GM21381 (cell line): Measurements from ENCODE around the gene DES.
"Not testable (repeated sequence)": the region's sequence is repeated elsewhere in the genome, so short reads cannot be mapped to it uniquely, and the experiment has no call there.

Source experiments
- ATAC-seq: cut with Tn5 transposase; IDR thresholded peaks from one replicate; pipeline ENCODE4 v1.9.1; 2021; ENCODE audit warnings: mild to moderate bottlenecking, moderate library complexity; ENCODE audit not compliant: unreplicated experiment

The DES gene

DNA sequence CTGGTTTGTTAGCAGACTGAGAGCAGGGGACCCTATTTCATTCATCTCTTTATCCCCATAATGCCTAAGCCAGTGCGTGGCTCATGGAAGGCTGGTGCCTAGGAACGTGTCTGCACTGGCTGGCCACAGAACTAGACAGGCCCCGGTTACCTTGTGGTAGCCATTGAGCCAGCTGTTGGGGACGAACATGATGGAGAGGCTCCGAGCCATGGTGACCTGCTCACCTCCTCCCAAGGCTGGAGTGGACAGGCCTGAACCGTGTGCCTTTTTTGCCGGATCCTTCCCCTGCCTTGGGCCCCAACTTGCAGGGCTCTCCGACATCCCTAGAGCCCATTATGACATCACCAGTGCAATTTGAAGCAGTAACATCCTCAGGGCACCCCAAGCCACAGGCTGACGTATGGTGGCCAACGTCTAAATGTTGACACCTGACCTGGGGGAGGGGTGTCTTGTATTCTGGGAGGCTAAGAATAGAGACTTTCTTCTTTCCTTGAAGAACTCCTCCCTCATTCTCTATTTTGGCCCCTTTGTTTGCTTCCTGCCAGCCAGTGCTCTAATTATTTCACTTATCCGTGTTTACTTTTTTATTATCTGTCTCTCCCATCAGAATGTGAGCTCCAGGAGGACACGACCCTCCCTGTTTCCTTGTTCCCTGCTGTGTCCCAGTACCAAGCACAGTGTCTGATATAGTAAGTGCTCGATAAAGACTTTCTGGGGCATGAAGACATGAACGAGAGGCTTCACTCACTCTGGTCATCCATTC, 18.3 kb upstream of the DES start:
- ATAC-seq: no peak

DNA sequence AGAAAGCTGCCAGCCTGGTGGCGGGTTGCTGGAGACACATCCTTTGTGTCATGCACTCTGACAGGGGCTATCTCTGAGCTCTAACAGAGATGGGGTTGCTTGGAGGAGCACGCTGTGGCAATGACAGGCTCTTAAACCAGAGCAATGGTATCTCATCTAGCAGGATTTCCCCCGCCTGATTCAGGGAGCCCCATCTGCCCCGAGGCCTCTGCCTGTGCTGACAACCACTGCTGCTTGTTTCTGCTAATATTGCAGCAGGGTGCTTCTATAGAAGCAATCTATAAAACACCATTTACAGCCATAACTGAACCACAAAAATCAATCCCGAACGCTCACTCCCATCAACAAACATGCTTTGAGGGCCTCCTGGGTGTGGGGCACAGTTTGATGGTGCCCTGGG, 17.6 kb upstream of the DES start:
- ATAC-seq: no peak

DNA sequence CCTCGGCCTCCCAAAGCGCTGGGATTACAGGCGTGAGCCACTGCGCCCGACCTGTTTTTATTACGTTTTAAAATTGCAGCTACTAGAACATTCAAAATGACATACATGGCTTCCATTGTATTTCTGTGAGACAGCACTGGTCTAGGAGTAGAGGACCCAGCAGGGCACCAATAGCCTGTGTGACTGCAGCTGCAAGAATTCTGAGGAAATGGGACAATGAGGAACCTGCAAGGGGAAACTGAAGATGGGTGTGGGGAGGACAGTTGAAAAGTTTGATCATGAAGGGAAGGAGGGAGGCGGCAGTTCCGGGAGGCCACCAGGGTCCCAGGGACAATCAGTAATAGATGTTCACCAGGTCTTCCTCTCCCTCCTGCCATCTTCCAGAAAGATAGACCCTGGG, 16.6 kb upstream of the DES start:
- ATAC-seq: no peak

DNA sequence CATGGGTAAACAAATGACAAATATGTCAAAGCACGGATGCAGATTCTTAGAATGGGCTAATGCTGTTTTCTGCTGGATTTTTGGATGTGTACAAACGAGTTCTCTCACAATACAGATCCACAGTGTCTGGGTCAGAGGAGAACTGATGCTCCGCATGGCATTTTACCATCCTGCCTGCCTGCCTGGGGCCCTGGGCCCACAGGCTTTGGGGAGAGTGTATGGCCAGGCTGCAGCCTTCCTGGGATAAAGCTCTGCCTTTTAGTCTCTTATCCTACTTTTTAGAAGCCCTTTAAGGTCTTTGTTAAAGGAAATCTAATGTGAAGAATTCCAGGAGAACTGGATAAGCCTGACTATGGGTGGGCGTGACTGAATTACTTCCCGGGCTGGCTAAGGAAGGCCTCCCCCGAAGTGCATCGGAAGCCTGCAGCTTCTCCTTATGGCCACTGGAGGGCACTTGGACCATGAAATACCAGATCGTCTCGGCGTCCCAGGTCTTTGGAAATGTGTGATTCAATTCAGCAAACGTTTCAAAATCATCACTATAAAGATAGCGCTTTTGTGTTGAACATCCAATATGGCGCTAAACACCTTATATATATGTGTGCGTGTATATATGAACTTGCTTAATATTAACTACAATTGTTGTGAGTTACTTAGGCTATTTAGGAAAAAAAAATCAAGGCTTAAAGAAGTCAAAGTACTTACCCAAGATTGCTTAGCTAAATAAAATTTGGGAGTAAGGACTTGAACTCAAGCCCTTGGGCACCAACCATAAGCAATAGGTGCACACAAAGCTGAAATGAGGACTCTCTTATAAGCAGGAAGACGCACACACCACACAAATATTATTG, 15.3 kb upstream of the DES start:
- ATAC-seq: peak; percentile 89

DNA sequence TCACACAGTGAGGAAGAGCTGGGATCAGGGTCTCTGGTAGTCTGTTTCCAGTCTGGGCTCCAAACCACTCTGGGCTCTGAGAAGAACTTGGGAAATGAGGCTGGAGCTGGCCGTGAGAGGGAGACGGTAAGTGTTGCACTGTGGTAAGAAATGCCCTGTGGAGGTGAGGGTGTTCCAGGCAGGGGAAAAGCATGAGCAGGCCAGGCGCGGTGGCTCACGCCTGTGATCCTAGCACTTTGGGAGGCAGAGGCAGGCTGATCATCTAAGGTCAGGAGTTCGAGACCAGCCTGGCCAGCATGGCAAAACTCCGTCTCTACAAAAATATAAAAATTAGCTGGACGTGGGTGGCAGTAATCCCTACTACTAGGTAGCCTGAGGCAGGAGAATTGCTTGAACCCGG, 14.3 kb upstream of the DES start:
- no peak for ATAC-seq

DNA sequence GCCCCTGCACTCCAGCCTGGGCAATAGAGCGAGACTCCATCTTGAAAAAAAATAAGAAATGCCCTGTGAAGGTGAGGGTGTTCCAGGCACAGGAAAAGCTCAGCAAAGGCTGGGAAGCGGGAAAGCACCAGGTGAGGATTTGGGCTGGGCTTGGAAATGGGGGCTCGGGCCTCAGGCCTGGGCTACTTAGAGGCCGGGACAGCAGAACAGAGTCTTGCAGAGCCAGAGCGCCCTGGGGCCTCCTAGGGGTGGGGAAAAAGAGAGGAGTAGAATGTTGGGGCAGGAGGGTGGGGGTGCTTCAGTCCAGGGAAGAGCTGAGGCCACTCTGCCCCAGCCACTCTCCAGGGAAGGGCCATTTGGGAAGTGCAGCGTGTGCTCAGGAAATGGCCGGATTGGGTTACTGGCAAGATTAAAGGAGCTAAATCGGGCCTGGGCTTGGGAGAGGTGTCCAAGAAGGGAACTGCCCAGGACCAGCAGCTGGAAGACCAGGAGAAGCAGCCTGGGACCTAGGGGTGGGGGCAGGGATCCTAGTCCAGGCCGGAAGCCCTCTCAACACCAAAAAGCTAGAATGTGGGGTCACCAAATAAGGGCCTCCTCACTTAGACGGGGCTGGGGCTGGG, 13.8 kb upstream of the DES start:
- ATAC-seq: no peak

DNA sequence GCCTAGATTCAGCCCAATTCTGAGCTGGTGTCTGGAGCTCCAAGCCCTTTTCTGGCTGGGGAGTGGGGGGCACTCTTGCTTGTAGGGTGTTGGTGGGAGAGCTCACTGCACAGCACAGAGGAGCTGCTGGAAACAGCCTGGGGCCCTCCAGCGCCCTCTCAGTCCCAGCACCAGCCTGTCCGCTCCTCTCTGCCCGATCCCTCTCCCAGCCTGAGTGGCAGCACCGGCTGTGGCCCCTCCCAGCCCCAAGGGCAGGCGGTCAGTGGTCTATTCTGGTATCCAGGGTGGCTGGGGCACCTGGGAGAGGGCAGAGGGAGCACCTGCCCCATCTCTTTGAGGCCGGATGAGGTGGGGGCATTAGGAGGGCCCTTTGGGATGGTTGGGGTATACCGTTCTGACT, 13.2 kb upstream of the DES start:
- no peak for ATAC-seq

DNA sequence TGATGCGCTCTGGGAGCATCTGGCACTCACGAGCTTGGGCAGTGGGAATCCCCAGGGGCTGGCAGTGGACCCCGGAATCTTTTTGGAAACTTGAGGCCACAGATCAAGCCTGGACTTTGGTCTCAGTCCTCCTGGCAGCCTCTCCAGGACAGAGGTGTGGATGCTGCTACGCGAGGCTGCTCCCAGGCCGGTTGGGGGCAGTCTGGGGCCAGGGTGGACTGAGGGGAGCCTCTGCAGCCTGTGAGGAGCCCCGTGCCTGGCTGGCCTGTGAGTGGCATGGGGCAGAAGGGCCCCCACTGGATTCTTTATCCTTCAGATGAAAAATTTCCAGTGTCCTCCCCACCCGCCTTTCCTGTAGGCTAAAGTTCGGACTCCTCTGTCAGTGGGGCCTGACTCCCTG, 12.7 kb upstream of the DES start:
- no peak for ATAC-seq

DNA sequence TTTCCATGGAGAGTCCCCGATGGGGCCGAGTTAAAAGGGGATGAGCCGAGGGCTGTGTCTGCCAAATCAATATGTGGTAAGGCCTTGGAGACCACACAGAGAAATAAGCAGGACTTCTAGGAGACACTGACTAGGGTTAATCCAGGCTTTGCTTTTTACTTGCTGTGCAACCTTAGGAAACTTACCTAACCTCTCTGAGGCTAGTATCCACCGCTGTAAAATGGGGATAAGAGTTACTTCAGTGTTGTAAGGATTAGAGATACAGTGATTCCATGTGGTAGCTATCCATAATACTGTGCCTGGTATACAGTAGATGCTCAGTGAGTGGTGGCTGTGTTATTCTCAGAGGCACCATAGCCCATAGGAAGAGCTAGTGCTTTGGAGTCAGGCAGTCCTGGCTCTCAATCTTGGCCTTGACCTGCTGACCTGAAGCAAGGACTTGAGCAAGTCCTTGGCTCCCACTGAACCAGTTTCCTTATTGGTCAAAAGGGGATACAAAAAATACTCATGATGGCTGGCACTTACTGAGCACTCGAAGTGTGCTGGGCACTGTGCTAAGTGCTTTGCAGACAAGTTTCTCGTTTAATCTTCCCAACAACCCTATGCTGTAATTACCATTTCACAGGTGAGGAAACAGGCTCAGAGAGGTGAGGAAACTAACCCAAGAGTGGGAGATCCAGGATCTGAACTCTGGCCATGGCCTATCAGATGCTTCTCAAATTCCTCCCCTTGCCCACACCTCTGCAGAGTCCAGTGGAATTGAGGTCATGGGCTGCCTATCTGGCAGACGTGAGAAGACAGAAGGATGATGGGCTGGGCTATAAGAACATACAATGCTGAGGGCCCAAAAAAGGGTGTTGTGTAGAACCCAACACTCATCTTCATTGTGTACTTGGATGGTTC, 12.0 kb upstream of the DES start:
- no peak for ATAC-seq

DNA sequence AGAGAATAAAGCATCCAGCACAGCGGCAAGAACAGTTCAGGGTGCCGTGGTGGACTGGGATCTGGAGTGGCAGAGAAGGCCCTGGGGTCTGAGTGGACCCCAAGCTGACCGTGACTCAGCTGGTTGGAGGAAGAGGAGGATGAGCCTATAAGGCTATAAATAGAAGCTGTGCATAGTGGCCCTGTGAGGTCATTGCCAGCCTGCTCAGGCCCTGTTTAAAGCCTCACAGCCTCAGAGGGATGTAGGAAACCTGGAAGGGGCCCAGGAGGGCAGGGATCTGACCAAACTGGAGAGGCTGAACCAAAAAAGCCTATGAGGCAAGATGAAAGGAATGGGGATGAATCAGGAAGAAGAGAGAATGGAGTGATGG, 11.3 kb upstream of the DES start:
- ATAC-seq: no peak

DNA sequence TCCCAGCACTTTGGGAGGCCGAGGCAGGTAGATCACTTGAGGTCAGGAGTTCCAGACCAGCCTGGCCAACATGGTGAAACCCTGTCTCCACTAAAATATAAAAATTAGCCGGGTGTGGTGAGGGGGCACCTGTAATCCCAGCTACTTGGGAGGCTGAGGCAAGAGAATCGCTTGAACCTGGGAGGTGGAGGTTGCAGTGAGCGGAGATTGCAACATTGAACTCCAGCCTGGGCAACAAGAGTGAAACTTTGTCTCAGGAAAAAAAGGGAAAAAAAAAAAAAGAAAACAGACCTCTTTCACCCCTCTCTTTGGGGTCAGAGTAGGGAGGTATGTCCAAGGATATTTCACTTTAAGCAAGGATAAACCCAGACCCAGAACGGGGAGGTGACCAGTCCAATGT, 10.8 kb upstream of the DES start:
- ATAC-seq: not testable (repeated sequence)

DNA sequence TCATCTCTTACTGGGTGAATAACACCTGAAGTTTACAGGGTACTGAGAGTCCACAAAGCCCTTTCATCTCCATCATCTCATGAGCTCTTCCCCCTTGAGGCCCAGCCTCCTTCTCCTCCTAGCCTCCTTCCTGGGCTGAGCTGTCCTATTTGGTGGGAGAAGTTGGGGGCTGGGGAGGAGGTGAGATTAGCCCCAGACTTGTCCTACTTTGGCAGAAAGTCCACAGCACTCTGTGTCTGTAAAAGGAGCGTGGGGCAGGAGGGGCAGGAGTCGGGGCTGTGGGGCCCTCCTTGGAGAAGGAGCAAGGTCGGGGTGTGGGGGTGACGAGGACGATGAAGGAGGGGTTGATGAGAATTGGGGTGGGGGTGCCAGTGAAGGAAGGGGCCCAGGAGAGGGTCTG, 10.0 kb upstream of the DES start:
- ATAC-seq: no peak

DNA sequence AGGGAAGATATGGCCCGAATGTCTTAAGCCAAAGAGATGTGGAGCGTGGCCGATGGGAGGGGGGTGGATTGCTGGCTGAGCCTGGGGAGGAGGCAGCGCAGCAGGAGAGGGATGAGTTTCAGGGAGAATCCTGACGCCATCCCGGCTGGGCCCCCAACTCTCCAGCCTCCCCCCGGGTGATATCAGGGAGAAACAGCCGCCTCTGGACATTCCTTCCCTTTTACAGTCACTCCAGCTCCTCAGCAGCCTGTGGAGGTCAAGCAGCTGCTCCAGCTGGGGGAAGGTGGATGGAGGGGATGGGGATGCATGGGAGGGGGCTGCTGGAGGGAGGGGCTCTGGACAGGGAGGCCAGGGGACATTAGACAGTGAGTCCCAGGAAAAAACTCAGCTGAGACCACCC, 9.5 kb upstream of the DES start:
- ATAC-seq: no peak

DNA sequence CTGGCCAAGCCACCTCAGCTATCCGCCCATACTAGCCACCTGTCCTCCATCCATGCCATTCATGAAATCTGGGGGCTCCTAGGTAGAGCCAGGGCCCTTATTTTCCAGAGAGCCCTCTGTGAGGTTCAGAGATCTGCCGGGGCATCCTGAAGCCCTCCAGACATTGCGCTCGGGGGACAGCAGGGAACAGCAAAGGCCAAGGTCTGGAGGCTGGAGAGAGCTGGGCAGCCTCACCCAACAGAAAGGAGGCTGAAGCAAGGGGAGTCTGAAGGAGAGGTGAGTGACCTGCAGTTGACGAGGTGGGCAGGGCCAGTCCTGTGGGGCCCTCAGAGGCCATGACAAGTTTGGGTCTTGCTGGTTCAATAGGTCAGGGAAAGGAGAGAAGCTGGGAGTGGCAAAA, 8.6 kb upstream of the DES start:
- ATAC-seq: no peak

DNA sequence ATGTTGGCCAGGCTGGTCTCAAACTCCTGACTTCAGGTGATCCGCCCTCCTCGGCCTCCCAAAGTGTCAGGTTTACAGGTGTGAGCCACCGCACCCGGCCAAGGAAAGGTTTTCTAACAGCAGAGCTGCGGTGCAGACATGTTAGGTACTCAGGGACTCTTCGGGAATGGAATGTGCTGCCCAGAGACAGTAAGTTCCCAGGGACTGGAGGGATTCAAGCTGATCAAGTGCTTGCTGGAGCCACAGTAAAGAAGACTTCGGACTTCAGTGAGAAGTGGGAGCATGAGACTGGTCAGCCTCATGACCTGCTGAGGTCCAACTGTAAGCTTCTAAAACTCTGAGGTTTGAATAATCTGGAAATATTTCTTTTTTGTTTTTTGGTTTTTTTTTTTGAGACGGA, 7.8 kb upstream of the DES start:
- ATAC-seq: no peak

DNA sequence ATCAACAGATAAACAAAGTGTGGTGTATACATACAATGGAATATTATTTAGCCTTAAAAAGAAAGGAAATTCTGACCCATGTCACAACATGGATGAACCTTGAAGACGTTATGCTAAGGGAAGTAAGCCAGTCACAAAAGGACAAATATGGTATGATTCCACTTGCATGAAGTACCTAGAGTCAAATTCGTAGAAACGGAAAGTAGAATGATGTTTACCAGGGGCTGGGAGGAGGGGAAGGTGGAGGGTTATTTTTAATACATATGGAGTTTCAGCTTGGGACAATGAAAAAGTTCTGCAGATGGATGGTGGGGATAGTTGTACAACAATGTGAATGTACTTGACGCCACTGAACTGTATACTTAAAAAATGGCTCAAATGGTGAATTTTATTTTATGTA, 3.3 kb upstream of the DES start:
- no peak for ATAC-seq

DNA sequence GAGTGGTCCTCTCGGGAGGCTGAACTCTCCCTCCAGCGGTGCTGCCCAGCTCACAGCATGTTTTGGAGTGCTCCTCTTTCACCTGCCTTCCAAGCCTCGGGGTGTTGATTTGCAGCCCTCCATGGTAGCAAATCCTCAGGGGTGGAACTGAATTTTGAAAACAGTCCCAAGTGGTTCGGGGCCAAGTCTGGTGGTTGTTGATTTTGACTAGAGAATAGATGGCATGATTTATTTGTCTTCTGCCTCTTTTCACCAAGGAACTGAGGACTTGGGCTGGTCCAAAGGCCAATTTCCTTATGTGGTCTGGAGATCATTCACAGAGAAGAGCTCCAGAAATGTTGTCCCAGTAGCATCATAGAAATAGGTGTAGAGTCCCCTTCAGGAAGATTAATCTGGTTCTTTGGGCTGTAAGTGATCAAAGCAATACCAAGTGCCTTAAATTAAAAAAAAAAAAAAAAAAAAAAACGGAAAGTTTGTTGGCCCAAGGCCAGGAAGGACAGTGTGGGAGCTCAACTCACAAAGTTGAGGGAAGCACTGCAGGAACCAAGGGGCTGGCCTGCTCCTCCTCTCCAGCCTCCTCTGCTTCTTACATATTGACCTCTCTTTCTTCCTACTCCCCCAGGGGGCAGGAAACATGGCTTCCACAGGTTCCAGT, 2.5 kb upstream of the DES start:
- ATAC-seq: no peak

DNA sequence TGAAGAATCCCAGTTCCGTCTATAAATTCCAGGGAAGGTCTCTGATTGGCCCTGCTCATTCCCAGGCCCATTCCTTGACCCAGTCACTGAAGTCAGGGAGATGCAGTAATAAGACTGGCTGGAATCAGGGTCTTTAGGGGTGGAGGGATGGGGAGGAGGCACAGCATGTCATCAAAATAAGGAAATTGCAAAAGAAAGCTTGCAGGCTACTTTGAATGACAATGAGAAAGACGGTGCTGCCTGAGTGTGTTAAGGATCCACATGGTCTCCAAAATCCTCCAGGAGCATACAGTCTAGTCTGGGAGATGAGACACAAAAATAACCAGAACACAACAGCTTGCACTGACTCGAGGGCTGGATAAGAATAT, 2.0 kb upstream of the DES start:
- ATAC-seq: no peak

DNA sequence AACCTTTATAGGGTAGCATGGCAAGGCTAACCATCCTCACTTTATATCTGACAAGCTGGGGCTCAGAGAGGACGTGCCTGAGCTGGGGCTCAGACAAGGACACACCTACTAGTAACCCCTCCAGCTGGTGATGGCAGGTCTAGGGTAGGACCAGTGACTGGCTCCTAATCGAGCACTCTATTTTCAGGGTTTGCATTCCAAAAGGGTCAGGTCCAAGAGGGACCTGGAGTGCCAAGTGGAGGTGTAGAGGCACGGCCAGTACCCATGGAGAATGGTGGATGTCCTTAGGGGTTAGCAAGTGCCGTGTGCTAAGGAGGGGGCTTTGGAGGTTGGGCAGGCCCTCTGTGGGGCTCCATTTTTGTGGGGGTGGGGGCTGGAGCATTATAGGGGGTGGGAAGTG, 1.2 kb upstream of the DES start:
- ATAC-seq: no peak

DNA sequence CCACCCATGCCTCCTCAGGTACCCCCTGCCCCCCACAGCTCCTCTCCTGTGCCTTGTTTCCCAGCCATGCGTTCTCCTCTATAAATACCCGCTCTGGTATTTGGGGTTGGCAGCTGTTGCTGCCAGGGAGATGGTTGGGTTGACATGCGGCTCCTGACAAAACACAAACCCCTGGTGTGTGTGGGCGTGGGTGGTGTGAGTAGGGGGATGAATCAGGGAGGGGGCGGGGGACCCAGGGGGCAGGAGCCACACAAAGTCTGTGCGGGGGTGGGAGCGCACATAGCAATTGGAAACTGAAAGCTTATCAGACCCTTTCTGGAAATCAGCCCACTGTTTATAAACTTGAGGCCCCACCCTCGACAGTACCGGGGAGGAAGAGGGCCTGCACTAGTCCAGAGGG, 803 bp upstream of the DES start:
- no peak for ATAC-seq

DNA sequence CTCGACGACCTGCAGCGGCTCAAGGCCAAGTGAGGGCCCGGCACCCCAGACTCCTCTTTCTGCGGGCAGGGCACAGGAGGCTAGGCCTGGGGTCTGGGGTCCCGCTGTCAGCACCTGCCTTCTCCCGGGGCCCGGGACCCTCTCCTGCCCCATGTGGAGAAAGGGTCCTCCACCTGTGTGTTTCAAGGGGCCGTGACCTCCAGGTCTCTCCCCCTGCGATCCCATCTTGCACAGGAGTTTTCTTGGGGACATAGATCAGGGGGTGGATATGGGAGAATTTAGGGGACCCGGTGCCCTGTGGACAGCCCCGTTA, 791 bp downstream of the DES start:
- no peak for ATAC-seq
